Measurements from ENCODE around the gene ALPL. TPM values are rescaled to one million over a fixed set of nuclear protein-coding genes. Genes with fewer than 3 reads are reported as not detected.

The ALPL gene
- polyA plus RNA-seq, 3 donors = not detected

DNA sequence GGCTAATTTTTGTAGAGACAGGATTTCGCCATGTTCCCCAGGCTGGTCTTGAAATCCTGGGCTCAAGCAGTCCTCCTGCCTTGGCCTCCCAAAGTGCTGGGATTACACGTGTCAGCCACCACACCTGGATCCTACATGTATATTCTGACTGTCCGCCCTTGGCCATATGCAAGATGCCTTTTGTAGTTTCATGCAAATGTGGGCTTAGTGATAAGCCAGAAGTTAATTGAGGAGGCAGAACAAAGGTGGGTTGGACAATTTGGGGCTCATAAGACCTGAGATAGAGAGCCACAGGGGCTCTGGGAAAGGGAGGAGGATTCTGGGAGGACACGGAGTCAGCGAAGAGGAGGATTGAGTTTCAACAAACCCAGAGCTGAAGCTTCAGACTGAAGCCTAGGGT lies 24.9 kb downstream of the ALPL start:
- H3K9me3 Mint-ChIP-seq = peaks cover 0 to 3% (median 0%) of the 10 kb centered on the region in 7 donors
- Histone ChIP-seq H3K9me3 (replicated peaks in 1 of 2; ENCODE audit: control insufficient read depth in 1 of 2, insufficient read depth in 1 of 2, low read length in 2 of 2) (no peaks in the 10 kb centered on the region), H3K9ac (ENCODE audit: insufficient read depth, low read length, poor library complexity, severe bottlenecking) (no peak overlapping the region), H3K36me3 (replicated peaks in 1 of 2; ENCODE audit: control insufficient read depth in 1 of 2, insufficient read depth in 2 of 2, low read length in 2 of 2) (no peaks in the 10 kb centered on the region), H3K4me2 (replicated peaks; ENCODE audit: extremely low read depth, low read length, poor library complexity, severe bottlenecking) (no peak overlapping the region), H2AFZ (ENCODE audit: insufficient read depth, low read depth, low read length, poor library complexity, severe bottlenecking) (no peak overlapping the region), H4K20me1 (ENCODE audit: insufficient read depth, low read length) (no peaks in the 10 kb centered on the region), H3K79me2 (ENCODE audit: insufficient read depth, low read length) (no peaks in the 10 kb centered on the region), H3K4me1 (ENCODE audit: control insufficient read depth in 1 of 2, insufficient read depth in 2 of 2, low read length in 2 of 2) (no peaks in the 10 kb centered on the region), H3K4me3 (replicated peaks in 1 of 3; ENCODE audit: low read depth in 2 of 3, low read length in 3 of 3) (no peak overlapping the region), H3K27me3 (ENCODE audit: control insufficient read depth in 2 of 2, insufficient read depth in 2 of 2, low read length in 2 of 2) (peaks cover 0 to 21% of the 10 kb centered on the region in 2 donors), H3K27ac (ENCODE audit: low read depth in 1 of 2, low read length in 2 of 2) (no peak overlapping the region)
- H3K36me3 Mint-ChIP-seq = no peaks in the 10 kb centered on the region
- no peaks in the 10 kb centered on the region for H3K4me1 Mint-ChIP-seq
- no peak overlapping the region for H3K27ac Mint-ChIP-seq
- WGBS (ENCODE audit: insufficient coverage) = 87% methylated on average over 3 of the region's 5 CpGs
- intact Hi-C loops (cut with micrococcal nuclease) = no loop called here
- peak overlapping the region in 1 of 2 donors; percentile 6 for H3K4me3 Mint-ChIP-seq
- TF ChIP-seq, protein P1, sequence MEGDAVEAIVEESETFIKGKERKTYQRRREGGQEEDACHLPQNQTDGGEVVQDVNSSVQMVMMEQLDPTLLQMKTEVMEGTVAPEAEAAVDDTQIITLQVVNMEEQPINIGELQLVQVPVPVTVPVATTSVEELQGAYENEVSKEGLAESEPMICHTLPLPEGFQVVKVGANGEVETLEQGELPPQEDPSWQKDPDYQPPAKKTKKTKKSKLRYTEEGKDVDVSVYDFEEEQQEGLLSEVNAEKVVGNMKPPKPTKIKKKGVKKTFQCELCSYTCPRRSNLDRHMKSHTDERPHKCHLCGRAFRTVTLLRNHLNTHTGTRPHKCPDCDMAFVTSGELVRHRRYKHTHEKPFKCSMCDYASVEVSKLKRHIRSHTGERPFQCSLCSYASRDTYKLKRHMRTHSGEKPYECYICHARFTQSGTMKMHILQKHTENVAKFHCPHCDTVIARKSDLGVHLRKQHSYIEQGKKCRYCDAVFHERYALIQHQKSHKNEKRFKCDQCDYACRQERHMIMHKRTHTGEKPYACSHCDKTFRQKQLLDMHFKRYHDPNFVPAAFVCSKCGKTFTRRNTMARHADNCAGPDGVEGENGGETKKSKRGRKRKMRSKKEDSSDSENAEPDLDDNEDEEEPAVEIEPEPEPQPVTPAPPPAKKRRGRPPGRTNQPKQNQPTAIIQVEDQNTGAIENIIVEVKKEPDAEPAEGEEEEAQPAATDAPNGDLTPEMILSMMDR (IDR thresholded peaks at IDR 0.05) = no peak
- peaks cover 32 to 66% (median 42%) of the 10 kb centered on the region in 3 donors for H3K27me3 Mint-ChIP-seq (ENCODE audit: low read depth in 3 of 3)
- DNase-seq = no peak

DNA sequence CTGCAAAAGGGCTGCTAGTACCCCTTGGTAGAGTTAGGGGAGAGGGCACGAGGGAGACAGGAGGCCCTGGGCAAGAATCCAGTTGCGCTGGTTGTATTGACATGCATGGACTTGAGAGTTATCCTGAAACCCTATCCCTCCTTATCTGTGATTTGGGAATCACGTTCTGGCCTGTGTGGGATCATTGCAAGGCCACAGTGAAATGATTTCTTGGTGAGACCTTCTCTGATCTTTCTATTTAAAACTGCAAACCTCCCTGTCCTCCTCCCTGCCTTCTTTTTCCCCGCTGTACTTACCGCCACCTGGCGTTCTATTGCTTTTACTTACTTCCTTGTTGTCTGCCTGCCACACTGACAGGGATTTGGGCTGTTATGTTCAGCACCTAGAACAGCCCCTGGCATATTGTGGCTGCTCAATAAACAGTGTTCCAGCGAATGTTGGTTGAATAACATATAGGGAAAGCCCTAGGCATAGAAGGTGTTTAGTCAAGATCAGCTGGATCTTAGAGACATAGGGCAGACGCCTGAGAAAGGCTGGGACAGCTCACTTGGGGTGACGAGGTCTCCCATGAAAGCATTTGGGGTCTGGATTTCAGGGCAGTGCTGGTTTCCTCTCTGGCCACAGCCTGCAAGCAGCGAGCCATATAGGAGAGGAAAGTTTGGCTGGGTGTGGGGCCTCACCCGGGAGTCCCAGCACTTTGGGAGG lies 25.6 kb downstream of the ALPL start:
- Mint-ChIP-seq H3K4me1 (no peaks in the 10 kb centered on the region), H3K4me3 (no peak overlapping the region), H3K36me3 (no peaks in the 10 kb centered on the region), H3K27ac (no peak overlapping the region), H3K27me3 (ENCODE audit: low read depth in 3 of 3) (peaks cover 26 to 68% (median 43%) of the 10 kb centered on the region in 3 donors), H3K9me3 (peaks cover 0 to 6% (median 0%) of the 10 kb centered on the region in 7 donors)
- H3K36me3 ChIP-seq (replicated peaks in 1 of 2; ENCODE audit: control insufficient read depth in 1 of 2, insufficient read depth in 2 of 2, low read length in 2 of 2) = no peaks in the 10 kb centered on the region
- H3K4me3 ChIP-seq (replicated peaks in 1 of 3; ENCODE audit: low read depth in 2 of 3, low read length in 3 of 3) = no peak overlapping the region
- no peaks in the 10 kb centered on the region for H3K9me3 ChIP-seq (replicated peaks in 1 of 2; ENCODE audit: control insufficient read depth in 1 of 2, insufficient read depth in 1 of 2, low read length in 2 of 2)
- intact Hi-C loops (cut with micrococcal nuclease) = no loop called here
- H3K27me3 ChIP-seq (ENCODE audit: control insufficient read depth in 2 of 2, insufficient read depth in 2 of 2, low read length in 2 of 2) = peaks cover 0 to 21% of the 10 kb centered on the region in 2 donors
- H3K27ac ChIP-seq (ENCODE audit: low read depth in 1 of 2, low read length in 2 of 2) = no peak overlapping the region
- H3K4me1 ChIP-seq (ENCODE audit: control insufficient read depth in 1 of 2, insufficient read depth in 2 of 2, low read length in 2 of 2) = no peaks in the 10 kb centered on the region
- H4K20me1 ChIP-seq (ENCODE audit: insufficient read depth, low read length) = no peaks in the 10 kb centered on the region
- 55% methylated on average over 4 of the region's 11 CpGs for WGBS (ENCODE audit: insufficient coverage)
- no peak for DNase-seq
- no peak overlapping the region for H3K4me2 ChIP-seq (replicated peaks; ENCODE audit: extremely low read depth, low read length, poor library complexity, severe bottlenecking)
- no peaks in the 10 kb centered on the region for H3K79me2 ChIP-seq (ENCODE audit: insufficient read depth, low read length)
- no peak overlapping the region for H2AFZ ChIP-seq (ENCODE audit: insufficient read depth, low read depth, low read length, poor library complexity, severe bottlenecking)
- no peak overlapping the region for H3K9ac ChIP-seq (ENCODE audit: insufficient read depth, low read length, poor library complexity, severe bottlenecking)
- TF ChIP-seq, protein P1 (IDR thresholded peaks at IDR 0.05) = peak; percentile 44
